HG03521 (cell line): ENCODE results near the gene CUL1.
"Not testable (repeated sequence)": the region's sequence is repeated elsewhere in the genome, so short reads cannot be mapped to it uniquely, and the experiment has no call there.

ENCODE experiments used
- ATAC-seq: cut with Tn5 transposase; IDR thresholded peaks from one replicate; pipeline ENCODE4 v1.9.1; 2021; ENCODE audit warnings: mild to moderate bottlenecking, moderate library complexity; ENCODE audit not compliant: unreplicated experiment

CUL1 gene

DNA sequence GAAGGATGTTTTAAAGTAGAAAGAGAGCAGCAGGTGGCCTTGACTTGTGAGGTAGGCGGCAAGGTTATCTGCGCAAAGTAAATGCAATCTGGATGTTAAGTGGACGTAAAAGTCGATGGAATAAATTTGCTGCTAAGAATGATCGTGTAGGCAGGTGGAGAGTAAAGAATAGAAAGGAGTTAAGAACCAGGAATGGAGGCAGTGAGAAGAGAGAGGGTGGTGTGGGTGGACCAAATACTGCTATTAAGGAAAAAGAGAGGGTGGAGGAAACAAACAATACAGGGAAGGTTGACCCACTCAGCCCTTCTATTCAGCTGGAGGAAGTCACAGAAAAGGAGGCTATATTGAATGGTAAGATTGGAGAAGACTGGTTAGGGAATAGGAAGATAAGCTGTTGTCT, 1.9 kb upstream of the CUL1 start:
- ATAC-seq, result no peak

GRCh38 chr7:148697256-148698006, 1.3 kb upstream of the CUL1 start:
- no peak for ATAC-seq

DNA sequence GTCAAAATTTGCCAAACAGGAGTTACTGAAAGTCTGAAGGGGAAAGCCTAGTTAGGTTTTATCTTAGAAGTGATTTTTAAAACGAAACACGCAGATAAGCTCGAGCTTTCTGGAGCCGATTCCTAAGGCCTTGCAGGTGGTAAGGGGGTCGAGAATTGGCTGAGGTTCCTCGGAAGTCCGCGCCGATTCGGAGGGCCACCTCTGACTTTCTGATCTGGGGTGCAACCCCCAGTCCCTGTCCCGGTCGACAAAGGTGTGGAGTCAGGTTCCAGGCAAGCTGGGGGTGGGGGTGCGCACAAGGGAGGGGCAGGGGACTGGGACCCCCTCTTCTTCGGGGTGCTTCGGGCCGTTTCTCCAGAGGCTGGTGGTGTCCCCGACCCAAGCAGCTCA, 701 bp upstream of the CUL1 start:
- ATAC-seq, result no peak

DNA sequence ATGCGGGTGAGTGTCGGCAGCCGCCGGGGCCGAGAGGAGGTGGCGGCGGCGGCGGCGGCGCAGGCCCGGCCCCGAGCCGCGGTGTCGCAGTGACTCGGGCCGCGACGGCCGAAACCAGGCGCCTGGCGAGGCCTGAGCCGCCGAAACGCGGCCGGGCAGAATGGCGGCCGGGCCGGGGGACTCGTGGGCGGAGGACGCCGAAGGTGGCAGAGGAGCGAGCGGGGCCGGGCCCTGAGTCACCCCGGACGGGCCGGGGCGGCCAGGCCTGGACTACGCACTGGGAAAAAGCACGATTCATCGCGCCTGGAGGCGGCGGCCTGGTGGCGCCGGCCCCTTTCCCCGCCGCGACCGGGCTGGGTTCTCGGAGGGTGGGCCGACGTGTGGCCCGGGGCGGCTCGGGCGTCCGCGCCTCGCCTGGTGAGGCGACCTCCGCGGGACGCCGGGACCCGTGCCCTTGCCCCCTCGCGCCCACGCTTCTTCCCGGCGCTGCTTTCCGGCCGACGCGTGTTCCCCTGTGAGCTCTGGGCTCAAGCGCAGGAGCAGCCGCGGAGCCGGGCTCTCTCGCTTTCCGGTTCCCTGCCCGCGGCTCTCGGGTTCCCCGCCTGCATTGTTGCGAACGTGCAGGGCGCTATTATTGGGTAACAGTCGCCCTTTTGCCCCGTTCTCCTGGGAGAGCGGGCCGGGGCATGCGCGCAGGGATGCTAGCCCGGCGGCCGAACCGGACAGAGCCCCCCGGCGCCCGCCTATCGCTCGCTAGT, 500 bp downstream of the CUL1 start:
- ATAC-seq, result peak; percentile 34

- ATAC-seq, result no peak
These were observed 1.3 kb downstream of the CUL1 start for GRCh38 chr7:148699782-148700629.

DNA sequence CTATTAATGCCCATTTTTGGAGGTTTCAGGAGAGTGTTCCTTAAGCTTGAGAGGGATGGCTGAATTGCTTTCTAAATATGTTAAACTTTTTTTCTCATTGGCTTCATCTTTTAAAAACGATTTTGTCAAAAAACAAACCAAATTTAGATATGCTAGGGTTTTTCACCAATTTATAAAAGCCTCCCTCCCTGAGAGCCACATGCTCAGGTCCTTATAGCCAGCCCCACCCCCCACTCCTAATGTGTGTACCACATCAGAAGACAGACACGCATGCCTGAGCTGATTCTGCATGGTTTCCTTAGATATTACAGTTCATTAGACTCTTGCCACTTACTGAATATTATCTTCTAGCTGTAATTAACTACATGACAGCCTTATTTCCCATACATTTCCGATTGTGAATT, 2.0 kb downstream of the CUL1 start:
- no peak for ATAC-seq

GRCh38 chr7:148701414-148701813, 2.7 kb downstream of the CUL1 start:
- no peak for ATAC-seq

DNA sequence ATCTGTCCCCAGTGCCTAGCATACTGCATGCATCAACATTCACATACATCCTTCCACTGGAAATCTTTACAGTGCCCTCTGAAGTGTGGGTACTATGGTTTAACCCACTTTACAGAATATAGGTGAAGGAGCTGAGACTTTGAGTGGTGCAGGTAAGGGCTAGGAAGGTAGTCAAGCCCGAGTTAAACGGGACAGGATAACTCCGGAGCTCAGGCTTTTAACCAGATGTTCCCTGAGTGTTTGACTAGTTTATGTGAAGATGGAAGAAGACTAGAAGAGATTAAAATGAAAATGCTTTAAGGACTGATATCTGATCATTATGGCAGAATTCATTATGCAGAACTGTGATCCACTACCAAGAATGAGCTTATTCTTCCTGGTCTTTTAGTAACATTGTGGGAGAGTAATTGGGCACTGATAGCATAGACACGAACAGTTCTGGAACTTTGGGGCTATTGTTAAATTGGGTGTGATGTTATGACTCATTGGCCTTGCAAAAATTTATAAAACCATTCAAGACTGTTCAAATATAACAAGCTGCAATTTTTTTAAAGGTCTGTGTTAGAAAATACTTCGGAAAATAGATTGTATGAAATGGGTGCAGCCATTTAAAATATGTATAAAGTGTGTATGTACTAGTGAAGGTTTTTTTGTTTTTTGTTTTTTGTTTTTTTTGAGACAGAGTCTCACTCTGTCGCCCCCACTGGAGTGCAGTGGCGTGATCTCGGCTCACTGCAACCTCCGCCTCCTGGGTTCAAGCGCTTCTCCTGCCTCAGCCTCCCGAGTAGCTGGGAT, 4.4 kb downstream of the CUL1 start:
- ATAC-seq, result no peak

DNA sequence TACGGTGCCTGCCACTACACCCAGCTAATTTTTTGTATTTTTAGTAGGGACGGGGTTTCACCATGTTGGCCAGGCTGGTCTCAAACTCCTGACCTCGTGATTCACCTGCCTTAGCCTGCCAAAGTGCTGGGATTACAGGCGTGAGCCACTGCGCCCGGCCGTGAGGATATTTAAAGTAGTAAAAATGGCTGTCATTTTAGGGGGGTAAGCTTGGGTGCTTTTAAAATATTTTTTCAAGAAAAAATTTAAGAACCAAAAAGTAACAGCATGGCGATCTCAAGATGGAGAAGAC, 4.9 kb downstream of the CUL1 start:
- ATAC-seq, result not testable (repeated sequence)

DNA sequence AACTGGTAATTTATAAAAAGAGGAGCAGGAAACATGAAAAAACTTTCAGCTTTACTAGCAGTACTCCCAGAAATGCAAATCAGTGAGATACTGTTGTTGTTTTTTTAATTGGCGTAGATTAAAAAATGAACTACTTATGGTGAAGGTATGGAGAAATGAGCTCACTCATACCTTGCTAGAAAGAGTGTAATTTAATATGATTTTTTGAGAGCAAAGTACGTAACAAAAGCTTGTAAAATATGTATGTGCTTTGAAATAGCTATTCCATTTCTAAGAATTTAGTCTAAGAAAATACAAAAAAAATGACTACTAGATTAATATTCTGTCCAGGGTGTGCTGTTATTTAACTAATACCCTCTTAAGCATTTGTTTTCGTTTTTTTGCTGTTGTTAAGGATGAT, 5.5 kb downstream of the CUL1 start:
- no peak for ATAC-seq

- ATAC-seq, result no peak
These were observed 6.3 kb downstream of the CUL1 start for GRCh38 chr7:148704970-148705369.

DNA sequence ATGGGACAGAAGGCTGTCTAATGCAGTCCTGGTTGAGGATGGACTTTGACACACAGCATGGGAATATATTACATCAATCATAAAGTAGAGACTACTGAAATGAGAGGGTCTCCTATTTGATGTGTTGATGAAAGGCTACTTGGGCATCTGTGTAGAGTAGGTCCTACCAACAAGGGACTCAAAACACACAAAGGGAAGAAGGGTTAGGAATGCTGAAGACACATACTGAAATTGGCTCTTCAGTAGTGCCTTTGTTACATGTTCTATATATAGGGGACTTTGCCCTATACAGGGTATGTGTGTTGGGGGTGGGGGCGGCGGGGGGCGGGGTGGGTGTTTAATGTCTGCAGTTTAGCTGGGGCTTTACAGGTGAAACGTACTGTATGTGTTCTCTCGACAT, 7.7 kb downstream of the CUL1 start:
- no peak for ATAC-seq

- no peak for ATAC-seq
These were observed 9.6 kb downstream of the CUL1 start for GRCh38 chr7:148708026-148708885.

DNA sequence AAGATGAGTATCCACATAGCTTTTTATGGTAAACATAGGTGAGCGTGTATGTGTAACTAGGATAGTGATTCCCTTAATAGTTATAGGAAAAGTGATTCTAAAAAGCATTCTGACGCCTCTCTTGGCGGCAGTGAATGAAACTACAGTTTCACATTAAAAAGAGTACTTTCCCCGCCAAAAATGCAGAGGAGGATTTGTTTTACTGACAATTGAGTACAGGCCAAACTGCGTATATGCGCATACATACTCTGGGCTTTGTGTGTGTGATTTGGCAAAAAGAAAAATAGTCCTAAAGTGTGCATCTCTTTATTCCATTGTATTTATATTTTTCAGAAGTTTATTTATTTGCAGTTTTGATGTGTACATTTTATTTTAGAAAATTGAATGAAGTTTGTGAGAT, 10.3 kb downstream of the CUL1 start:
- no peak for ATAC-seq

DNA sequence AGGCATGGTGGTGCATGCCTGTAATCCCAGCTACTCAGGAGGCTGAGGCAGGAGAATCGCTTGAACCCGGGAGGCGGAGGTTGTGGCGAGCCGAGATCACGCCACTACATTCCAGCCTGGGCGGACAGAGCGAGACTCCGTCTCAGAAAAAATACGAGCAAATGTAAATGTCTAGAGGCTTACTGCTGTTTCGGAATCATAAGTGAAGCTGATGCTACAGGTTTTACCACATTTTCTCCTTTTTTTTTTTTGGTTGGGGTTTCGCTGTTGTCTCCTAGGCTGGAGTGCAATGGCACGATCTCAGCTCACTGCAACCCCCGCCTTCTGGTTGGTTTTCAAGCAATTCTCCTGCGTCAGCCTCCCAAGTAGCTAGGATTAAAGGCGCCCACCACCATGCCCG, 11.7 kb downstream of the CUL1 start:
- ATAC-seq, result not testable (repeated sequence)

DNA sequence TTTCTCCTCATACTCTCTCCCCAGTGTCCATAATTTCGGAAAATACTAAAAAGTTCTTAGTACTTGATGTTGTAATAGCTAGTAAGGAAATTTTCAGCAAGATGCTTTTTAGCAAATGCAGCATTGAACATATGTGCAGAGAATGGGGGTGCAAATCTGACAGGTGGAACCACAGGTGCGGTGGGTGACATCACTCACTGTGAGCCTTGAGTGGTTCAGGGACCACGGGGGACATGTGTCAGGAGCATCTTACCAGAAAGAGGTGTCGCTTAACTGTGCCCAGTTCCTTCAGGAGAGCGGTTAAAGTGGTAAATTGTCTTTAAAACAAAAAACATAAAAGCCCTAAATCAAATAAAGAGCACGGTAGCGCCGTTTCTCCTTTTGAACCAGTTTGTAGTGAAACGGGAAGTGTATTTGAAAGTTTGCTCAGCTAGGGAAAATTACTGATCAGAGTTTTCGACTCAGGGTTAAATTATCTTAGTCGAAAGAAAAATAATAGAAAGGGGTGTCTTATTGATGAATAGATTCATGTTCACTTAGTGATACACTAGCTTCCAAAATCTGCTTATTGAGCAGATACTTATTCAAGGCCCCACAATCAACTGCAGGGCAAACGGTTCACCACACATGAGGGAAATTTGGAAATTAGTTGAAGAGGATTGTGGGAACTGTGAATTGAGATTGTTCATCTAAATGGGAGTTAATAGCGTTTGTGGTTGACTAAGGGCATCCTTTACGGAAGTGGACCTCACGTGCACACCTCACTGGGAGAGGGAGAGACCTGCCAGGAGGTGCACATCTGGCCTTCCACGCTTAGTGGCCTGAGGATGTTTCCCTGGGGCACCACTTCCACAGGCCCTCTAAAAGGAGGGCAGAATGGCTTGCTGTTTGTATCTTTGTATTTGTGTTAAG, 12.7 kb downstream of the CUL1 start:
- no peak for ATAC-seq

GRCh38 chr7:148712678-148713329, 14.1 kb downstream of the CUL1 start:
- no peak for ATAC-seq

DNA sequence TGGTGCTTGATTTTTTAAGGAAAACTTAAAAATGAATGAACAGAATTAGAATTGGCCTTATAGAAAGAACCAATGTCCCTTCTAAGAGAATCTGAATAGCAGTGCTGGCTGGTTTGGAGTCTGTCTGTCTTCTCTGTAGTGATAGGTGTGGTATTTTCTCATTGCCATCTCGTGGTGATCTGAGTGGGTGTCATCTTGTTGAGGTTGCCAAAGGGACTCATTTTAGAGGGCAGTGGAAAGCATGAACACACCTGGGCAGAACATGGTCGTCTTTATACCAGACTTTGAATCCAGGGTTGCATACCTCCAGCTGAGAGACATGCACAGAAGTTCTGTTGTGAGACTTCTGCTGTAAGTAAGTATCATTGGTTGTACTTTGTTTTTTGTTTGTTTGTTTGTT, 15.8 kb downstream of the CUL1 start:
- ATAC-seq, result no peak

GRCh38 chr7:148715027-148715426, 16.3 kb downstream of the CUL1 start:
- no peak for ATAC-seq
